Osteoblast (primary cell): ENCODE measurements around the gene OR1I1. TPM values are rescaled to one million over a fixed set of nuclear protein-coding genes. Genes with fewer than 3 reads are reported as not detected.

Experiments
- DNase-seq: peaks from one replicate; pipeline ENCODE4 v3.0.0; 2011; ENCODE audit warnings: low spot score, mixed read lengths; ENCODE audit not compliant: insufficient read length; ENCODE audit errors: missing footprints
- H2AFZ ChIP-seq: 2 replicates; pipeline ENCODE4 v1.6.0; 2011; ENCODE audit warnings: mild to moderate bottlenecking, low read length
- H3K27ac ChIP-seq: 2 replicates; pipeline ENCODE4 v1.5.1; 2011; ENCODE audit warnings: mild to moderate bottlenecking, low read depth, low read length, moderate library complexity
- H3K27me3 ChIP-seq: 2 replicates; pipeline ENCODE4 v1.6.0; 2012; ENCODE audit warnings: mild to moderate bottlenecking, control low read depth, inconsistent platforms, low read length, moderate library complexity; ENCODE audit not compliant: insufficient read depth
- H3K36me3 ChIP-seq: 2 replicates; pipeline ENCODE4 v1.5.1; 2011; ENCODE audit warnings: mild to moderate bottlenecking, low read length, control low read depth, moderate library complexity; ENCODE audit not compliant: insufficient read depth
- H3K4me1 ChIP-seq: 2 replicates; pipeline ENCODE4 v1.5.1; 2011; ENCODE audit warnings: mild to moderate bottlenecking, low read length, control low read depth, moderate library complexity; ENCODE audit not compliant: insufficient read depth
- H3K4me2 ChIP-seq: 2 replicates; pipeline ENCODE4 v1.6.0; 2011; ENCODE audit warnings: mild to moderate bottlenecking, low read length; ENCODE audit not compliant: insufficient read depth
- H3K4me3 ChIP-seq: fragments of 200-600 bp; sonication (generic); 3 replicates; pipeline ENCODE4 v1.5.1; 2012; ENCODE audit warnings: mild to moderate bottlenecking, low read length, inconsistent platforms; ENCODE audit not compliant: insufficient read depth
- H3K79me2 ChIP-seq: 2 replicates; pipeline ENCODE4 v1.6.0; 2012; ENCODE audit warnings: mild to moderate bottlenecking, low read length, control low read depth, inconsistent platforms; ENCODE audit not compliant: insufficient read depth
- H3K9me3 ChIP-seq: 2 replicates; pipeline ENCODE4 v1.5.1; 2011; ENCODE audit warnings: low read depth, low read length, control low read depth
- H4K20me1 ChIP-seq: 2 replicates; pipeline ENCODE4 v1.6.0; 2012; ENCODE audit warnings: mild to moderate bottlenecking, low read length, control low read depth; ENCODE audit not compliant: insufficient read depth
- CTCF ChIP-seq: IDR thresholded peaks from 2 replicates; pipeline ENCODE4 v1.5.1; 2011; ENCODE audit warnings: mild to moderate bottlenecking, low read depth, low read length, moderate library complexity; ENCODE audit errors: extremely low read depth
- total RNA-seq: library from RNA; depleted of rRNA; stranded (reverse); fragments of >200 nt; gene quantifications from 2 replicates; pipeline ENCODE4 v1.2.3, GENCODE V29; 2012

The OR1I1 gene
- total RNA-seq, 1 donor = not detected

- Histone ChIP-seq H3K4me2 (no peak overlapping the region), H4K20me1 (no peaks in the 10 kb centered on the region), H3K27me3 (no peaks in the 10 kb centered on the region), H3K27ac (no peak overlapping the region), H3K79me2 (no peaks in the 10 kb centered on the region), H3K4me3 (no peak overlapping the region), H3K4me1 (peaks cover 5% of the 10 kb centered on the region), H3K36me3 (no peaks in the 10 kb centered on the region), H2AFZ (no peak overlapping the region), H3K9me3 (no peaks in the 10 kb centered on the region)
- no peak for DNase-seq
- TF ChIP-seq CTCF = no peak
These were observed 60.3 kb downstream of the OR1I1 start for GRCh38 chr19:15142313-15142712.

Other genes starting within 250 kb of the OR1I1 start
- gene OR7A5, start 247.0 kb upstream of the OR1I1 start, total RNA-seq = not detected in 2 replicates
- not detected in 2 replicates for gene OR7C1, start 247.0 kb upstream of the OR1I1 start, total RNA-seq
- gene OR7A10, start 233.3 kb upstream of the OR1I1 start, total RNA-seq = not detected in 2 replicates
- not detected in 2 replicates for gene OR7A17, start 196.1 kb upstream of the OR1I1 start, total RNA-seq
- gene OR7C2, start 140.7 kb upstream of the OR1I1 start, total RNA-seq = not detected in 2 replicates
- not detected in 2 replicates for gene SLC1A6, start 102.3 kb upstream of the OR1I1 start, total RNA-seq
- not detected in 2 replicates for gene CASP14, start 32.7 kb upstream of the OR1I1 start, total RNA-seq
- 45.1 and 56.8 TPM in 2 replicates for gene SYDE1, start 25.2 kb downstream of the OR1I1 start, total RNA-seq
- 49.8 and 51.8 TPM in 2 replicates for gene NOTCH3, start 118.8 kb downstream of the OR1I1 start, total RNA-seq
- gene EPHX3, start 150.2 kb downstream of the OR1I1 start, total RNA-seq = 0.29 TPM in 1 of 2 replicates, not detected in the other